Heart right ventricle (tissue), 16 donors: ENCODE results near the gene FCHSD2. TPM values are rescaled to one million over a fixed set of nuclear protein-coding genes. Genes with fewer than 3 reads are reported as not detected.

Source experiments
- ATAC-seq, 8 donors: fragments of 200-7000 bp; cut with Tn5 transposase; one replicate each; pipeline ENCODE4 v1.9.1; 2020; ENCODE audit warnings: mild to moderate bottlenecking in 8 of 8, moderate library complexity in 8 of 8, moderate number of reproducible peaks in 1 of 8
- DNase-seq, 2 donors: peaks; one replicate each; pipeline ENCODE4 v3.0.0-alpha.2; 2020
- H3K27ac ChIP-seq, 10 donors: fragments of 200-600 bp; sonication (generic) in 2 of 10; one replicate each; pipeline versions ENCODE4 v1.5.0 to v1.8.0; 2020 to 2022; ENCODE audit warnings: mild to moderate bottlenecking in 3 of 10
- H3K27me3 ChIP-seq, 7 donors: fragments of 200-600 bp; one replicate each; pipeline ENCODE4 v1.8.0; 2021 to 2022; ENCODE audit warnings: mild to moderate bottlenecking in 2 of 7
- H3K36me3 ChIP-seq, 9 donors: fragments of 200-600 bp; sonication (generic) in 1 of 9; one replicate each; pipeline versions ENCODE4 v1.5.0 to v1.8.0; 2020 to 2022; ENCODE audit warnings: mild to moderate bottlenecking in 2 of 9
- H3K4me1 ChIP-seq, 9 donors: fragments of 200-600 bp; sonication (generic) in 1 of 9; one replicate each; pipeline versions ENCODE4 v1.5.0 to v1.8.0; 2020 to 2022; ENCODE audit warnings: mild to moderate bottlenecking in 4 of 9
- H3K4me3 ChIP-seq, 10 donors: fragments of 200-600 bp; sonication (generic) in 2 of 10; one replicate each; pipeline versions ENCODE4 v1.5.0 to v1.8.0; 2020 to 2022; ENCODE audit warnings: mild to moderate bottlenecking in 7 of 10, moderate library complexity in 2 of 10
- H3K9me3 ChIP-seq, 11 donors: fragments of 200-600 bp in 10 of 11; sonication (generic) in 2 of 11; one replicate each; pipeline versions ENCODE4 v1.5.0 to v1.8.0; 2013 to 2022; ENCODE audit warnings: mild to moderate bottlenecking in 2 of 11, control low read depth in 1 of 11, moderate library complexity in 1 of 11
- CTCF ChIP-seq, 9 donors: fragments of 200-600 bp; sonication (generic) in 2 of 9; IDR thresholded peaks; one replicate each; pipeline versions ENCODE4 v1.5.0 to v1.8.0; 2021 to 2022; ENCODE audit warnings: antibody characterized with exemption in 9 of 9, mild to moderate bottlenecking in 5 of 9, moderate library complexity in 1 of 9
- WGBS, 2 donors: extraction: QIAGEN DNeasy Blood & Tissue Kit; methylation state at CpG; one replicate each; pipeline ENCODE4 v1.1.7; 2013; ENCODE audit warnings: inconsistent platforms in 1 of 2; 5-methylcytosine and 5-hydroxymethylcytosine counted together
- intact Hi-C, 10 donors: fragments of 100-400 bp; cut with DNase I; formaldehyde crosslinking; loops; one replicate each; pipeline versions ENCODE4 v1.11.1 to v1.14.2; 2022
- polyA plus RNA-seq, 2 donors: library from polyadenylated mRNA; stranded (reverse); fragments of 200-250 nt; gene quantifications; one replicate each; pipeline ENCODE4 v1.2.3, GENCODE V29; 2013
- total RNA-seq, 10 donors: library from RNA; stranded (reverse); fragmentation: NEBNext Ultra II Directional in 3 of 10; extraction: Animal tissue kit (Norgen Biotek cat#: 25700) in 3 of 10; gene quantifications; one replicate each; pipeline versions ENCODE4 v1.2.1 to v1.2.4, GENCODE V29; 2021 to 2023
- donor health status: Arrhythmogenic right ventricular cardiomyopathy.
- donor health status: ischemic (EF 13 %, LVEDD 7.1; RV severe dilation, severe dysfunction).
- donor health status: healthy with polysubstance abuse.
- donor health status: DM: no; HTN: yes; CAD: no.
- donor health status: DM: no; HTN: no; CAD: no.
- donor health status: ischemic (EF 25% LVEDD 6.9; RV normal size, moderate dysfunction).
- donor health status: ischemic (EF 25% LVEDD 5.7; RV mildly dilated, moderate dysfunction).
- donor health status: healthy.
- donor health status: DM: yes; HTN: yes; CAD: no.
- donor health status: Ischemic cardiomyopathy.
- donor health status: ischemic (EF 35%, LVEDD 5.7; RV mildly dilated, moderate dysfunction).
- donor health status: nonischemic (EF 11% LVEDD 7.7; RV severe dilation, severe dysfunction).
- donor health status: DM: yes; HTN: yes; CAD: no.
- donor health status: PGD.
- donor health status: ischemic (EF 29% LVEDD 5.4; RV normal size, mild dysfunction).
- donor health status: nonischemic (EF 23%, LVEDD 6.1; RV moderate dilation, normal function).

The FCHSD2 gene
- total and polyA plus RNA-seq, 12 donors, result 16.1 to 48.4 (median 37.5) TPM

- DNase-seq, result peak; percentile 87 to 90
- H3K9me3 ChIP-seq, result no peaks in the 10 kb centered on the region
- peaks cover 35 to 83% (median 67%) of the 10 kb centered on the region in 9 donors for H3K4me1 ChIP-seq
- peak overlapping the region; percentile 86 to 95 (median 90) for H3K27ac ChIP-seq
- intact Hi-C loops, result loop anchor here in 9 of 10 donors (1.0 to 10.0 kb wide), 20 partner anchors 17 to 457 kb away; partner anchors contain the start of gene FCHSD2 (in 5 of the 9)
- H3K4me3 ChIP-seq, result no peak overlapping the region
- peak; percentile 74 to 86 (median 80) for ATAC-seq
- peaks cover 0 to 69% (median 0%) of the 10 kb centered on the region in 9 donors for H3K36me3 ChIP-seq
- peak; percentile 90 to 98 (median 96) for TF ChIP-seq CTCF (IDR thresholded peaks at IDR 0.05)
- H3K27me3 ChIP-seq, result no peaks in the 10 kb centered on the region
- WGBS, 2 donors, result 25 to 30% methylated on average over 13 of the region's 13 CpGs
These were observed 310.4 kb downstream of the FCHSD2 start for GRCh38 chr11:72831521-72832300.

GRCh38 chr11:72829884-72830533, 312.1 kb downstream of the FCHSD2 start:
- 94 to 97% methylated on average over 5 of the region's 5 CpGs for WGBS, 2 donors
- Histone ChIP-seq H3K4me1 (peaks cover 19 to 66% (median 50%) of the 10 kb centered on the region in 9 donors), H3K27me3 (no peaks in the 10 kb centered on the region), H3K4me3 (no peak overlapping the region), H3K9me3 (no peaks in the 10 kb centered on the region), H3K27ac (no peak overlapping the region), H3K36me3 (peaks cover 0 to 75% (median 0%) of the 10 kb centered on the region in 9 donors)
- intact Hi-C loops, result loop anchor here in 8 of 10 donors (1.0 to 10.0 kb wide), 16 partner anchors 19 to 459 kb away; partner anchors contain the start of gene FCHSD2 (in 4 of the 8)
- DNase-seq (no peak), ATAC-seq (no peak)
- no peak for TF ChIP-seq CTCF (IDR thresholded peaks at IDR 0.05)

- ATAC-seq (no peak), DNase-seq (no peak)
- Histone ChIP-seq H3K9me3 (no peaks in the 10 kb centered on the region), H3K36me3 (peaks cover 0 to 84% (median 0%) of the 10 kb centered on the region in 9 donors), H3K27me3 (no peaks in the 10 kb centered on the region), H3K4me1 (peaks cover 15 to 57% (median 42%) of the 10 kb centered on the region in 9 donors), H3K4me3 (no peak overlapping the region), H3K27ac (peak overlapping the region in 1 of 10 donors; percentile 85)
- intact Hi-C loops, result loop anchor here in 2 of 10 donors (5.0 kb wide), 2 partner anchors 353 to 418 kb away; no protein-coding TSS in a partner anchor
- no peak for TF ChIP-seq CTCF (IDR thresholded peaks at IDR 0.05)
- WGBS, 2 donors, result 91 to 92% methylated on average over 13 of the region's 13 CpGs
These were observed 312.9 kb downstream of the FCHSD2 start for GRCh38 chr11:72829178-72829577.

GRCh38 chr11:72828692-72829101, 313.4 kb downstream of the FCHSD2 start:
- Histone ChIP-seq H3K9me3 (no peaks in the 10 kb centered on the region), H3K27ac (peak overlapping the region in 4 of 10 donors; percentile 56 to 85 (median 68)), H3K27me3 (no peaks in the 10 kb centered on the region), H3K4me1 (peaks cover 10 to 52% (median 37%) of the 10 kb centered on the region in 9 donors), H3K4me3 (no peak overlapping the region), H3K36me3 (peaks cover 0 to 89% (median 0%) of the 10 kb centered on the region in 9 donors)
- no peak for TF ChIP-seq CTCF (IDR thresholded peaks at IDR 0.05)
- 85 to 92% methylated on average over 7 of the region's 7 CpGs for WGBS, 2 donors
- DNase-seq, result no peak
- no peak for ATAC-seq
- intact Hi-C loops, result loop anchor here in 2 of 10 donors (5.0 kb wide), 2 partner anchors 354 to 419 kb away; no protein-coding TSS in a partner anchor
